H1 (cell line): ENCODE results near the gene ZNF609. TPM values are rescaled to one million over a fixed set of nuclear protein-coding genes. Genes with fewer than 3 reads are reported as not detected.

Source experiments
- BCL11A ChIP-seq, 2 experiments: IDR thresholded peaks; one replicate each; pipeline ENCODE4 v1.6.1; 2011; ENCODE audit warnings: low read depth in 2 of 2, low read length in 2 of 2, mild to moderate bottlenecking in 2 of 2
- KDM4A ChIP-seq: IDR thresholded peaks from one replicate; pipeline ENCODE4 v1.7.1; 2012; ENCODE audit warnings: low read depth, mild to moderate bottlenecking, moderate library complexity, low read length, inconsistent platforms; ENCODE audit not compliant: severe bottlenecking
- polyA plus RNA-seq, 7 experiments: library from polyadenylated mRNA; depleted of rRNA in 3 of 7; stranded (reverse) in 5 of 7; unstranded in 2 of 7; fragments of >200 nt in 5 of 7; fragments of 200-250 nt in 2 of 7; gene quantifications; 1 replicate in 5 of 7; 2 replicates in 1 of 7; 4 replicates in 1 of 7; pipeline versions ENCODE4 v1.2.1 to v1.2.3, GENCODE V29; 2011 to 2013; ENCODE audit warnings: missing spikeins in 2 of 7, mixed read lengths in 2 of 7
- total RNA-seq: library from RNA; stranded (reverse); fragmentation: NEBNext Ultra II Directional; extraction: Animal tissue kit (Norgen Biotek cat#: 25700); gene quantifications from 2 replicates; pipeline ENCODE4 v1.2.1, GENCODE V29; 2021
- TF ChIP-seq, protein P1 (sequence below): IDR thresholded peaks from 2 replicates; pipeline ENCODE4 v1.6.1; 2012; ENCODE audit warnings: inconsistent platforms

ZNF609 gene
- total and polyA plus RNA-seq, 2 of the 8 experiments (the other 6 are each of a cell fraction or from before 2014, with no cell fraction given) = 15.5 to 47.8 TPM

DNA sequence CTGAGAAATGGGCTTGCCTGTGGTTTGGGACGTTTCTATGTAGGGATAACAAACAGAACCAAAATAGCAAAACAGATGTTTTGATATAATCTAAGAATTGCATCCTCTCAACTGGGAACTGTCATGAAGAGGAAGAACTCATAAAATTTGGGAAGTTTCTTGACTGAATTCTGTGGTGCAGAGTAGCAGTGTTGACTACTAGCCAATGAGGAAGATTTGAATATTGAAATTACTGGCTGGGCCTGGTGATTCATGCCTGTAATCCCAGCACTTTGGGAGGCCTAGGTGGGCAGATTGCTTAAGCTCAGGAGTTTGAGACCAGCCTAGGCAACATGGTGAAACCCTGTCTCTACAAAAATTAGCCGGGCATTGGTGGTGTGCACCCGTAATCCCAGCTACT, 42.2 kb downstream of the ZNF609 start (continued):
- TF ChIP-seq BCL11A (IDR thresholded peaks at IDR 0.05; ENCODE audit: low read depth in 2 of 2, low read length in 2 of 2) (no peak), KDM4A (no peak)
- TF ChIP-seq, protein P1, sequence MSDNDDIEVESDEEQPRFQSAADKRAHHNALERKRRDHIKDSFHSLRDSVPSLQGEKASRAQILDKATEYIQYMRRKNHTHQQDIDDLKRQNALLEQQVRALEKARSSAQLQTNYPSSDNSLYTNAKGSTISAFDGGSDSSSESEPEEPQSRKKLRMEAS = no peak
